ENCODE data around the gene PTPRC. TPM values are rescaled to one million over a fixed set of nuclear protein-coding genes. Genes with fewer than 3 reads are reported as not detected.

PTPRC gene
- total RNA-seq, 3 donors from 2014 or later (not counting 1 experiment from before 2014, with no cell fraction given), result 1,142 to 1,334 (median 1,200) TPM

GRCh38 chr1:198754670-198755069, 115.8 kb downstream of the PTPRC start:
- TF ChIP-seq CTCF (IDR thresholded peaks at IDR 0.05), result no peak
- Histone ChIP-seq H3K4me3 (ENCODE audit: low read length) (no peak overlapping the region), H3K27me3 (ENCODE audit: control insufficient read depth, insufficient read depth, low read length) (no peaks in the 10 kb centered on the region), H3K36me3 (ENCODE audit: control insufficient read depth, insufficient read depth, low read length) (peaks cover 85% of the 10 kb centered on the region), H3K9me3 (ENCODE audit: control insufficient read depth, insufficient read depth, low read length) (no peaks in the 10 kb centered on the region), H3K27ac (ENCODE audit: low read length) (no peak overlapping the region), H3K4me1 (ENCODE audit: control insufficient read depth, insufficient read depth, low read length) (no peaks in the 10 kb centered on the region)
- Mint-ChIP-seq H3K4me3 (no peak overlapping the region), H3K27ac (peak overlapping the region; percentile 67 to 89), H3K9me3 (no peaks in the 10 kb centered on the region), H3K4me1 (peaks cover 20 to 27% of the 10 kb centered on the region in 2 donors), H3K27me3 (ENCODE audit: low read depth in 2 of 2) (no peaks in the 10 kb centered on the region), H3K36me3 (peaks cover 43% of the 10 kb centered on the region)
- intact Hi-C loops (cut with micrococcal nuclease), result loop anchor here (5.0 kb wide), 4 partner anchors 33 to 972 kb away; no protein-coding TSS in a partner anchor
- no CpG with 5 or more reads among the region's 1 CpG for WGBS (ENCODE audit: insufficient coverage)
- DNase-seq, result no peak
- peak in 2 of 3 donors; percentile 12 to 25 for ATAC-seq

- no peak for DNase-seq
- TF ChIP-seq CTCF (IDR thresholded peaks at IDR 0.05), result no peak
- H3K4me3 Mint-ChIP-seq, result no peak overlapping the region
- Histone ChIP-seq H3K4me3 (ENCODE audit: low read length) (no peak overlapping the region), H3K27ac (ENCODE audit: low read length) (no peak overlapping the region), H3K36me3 (ENCODE audit: control insufficient read depth, insufficient read depth, low read length) (peaks cover 75% of the 10 kb centered on the region), H3K27me3 (ENCODE audit: control insufficient read depth, insufficient read depth, low read length) (no peaks in the 10 kb centered on the region), H3K4me1 (ENCODE audit: control insufficient read depth, insufficient read depth, low read length) (no peaks in the 10 kb centered on the region), H3K9me3 (ENCODE audit: control insufficient read depth, insufficient read depth, low read length) (no peaks in the 10 kb centered on the region)
- no peaks in the 10 kb centered on the region for H3K9me3 Mint-ChIP-seq
- intact Hi-C loops (cut with micrococcal nuclease), result loop anchor here (5.0 kb wide), 2 partner anchors 43 to 357 kb away; no protein-coding TSS in a partner anchor
- no peaks in the 10 kb centered on the region for H3K27me3 Mint-ChIP-seq (ENCODE audit: low read depth in 2 of 2)
- ATAC-seq, result no peak
- peaks cover 45% of the 10 kb centered on the region for H3K36me3 Mint-ChIP-seq
- peaks cover 25 to 34% of the 10 kb centered on the region in 2 donors for H3K4me1 Mint-ChIP-seq
- WGBS (ENCODE audit: insufficient coverage), result 82% methylated on average over 1 of the region's 2 CpGs
- peak overlapping the region; percentile 67 to 89 for H3K27ac Mint-ChIP-seq
Observed at GRCh38 chr1:198755715-198756114, 116.9 kb downstream of the PTPRC start.

DNA sequence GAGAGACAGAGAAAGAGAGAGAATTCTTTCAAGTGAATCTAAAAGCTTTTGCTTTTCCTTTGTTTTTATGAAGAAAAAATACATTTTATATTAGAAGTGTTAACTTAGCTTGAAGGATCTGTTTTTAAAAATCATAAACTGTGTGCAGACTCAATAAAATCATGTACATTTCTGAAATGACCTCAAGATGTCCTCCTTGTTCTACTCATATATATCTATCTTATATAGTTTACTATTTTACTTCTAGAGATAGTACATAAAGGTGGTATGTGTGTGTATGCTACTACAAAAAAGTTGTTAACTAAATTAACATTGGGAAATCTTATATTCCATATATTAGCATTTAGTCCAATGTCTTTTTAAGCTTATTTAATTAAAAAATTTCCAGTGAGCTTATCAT, 117.6 kb downstream of the PTPRC start:
- H3K27me3 Mint-ChIP-seq (ENCODE audit: low read depth in 2 of 2), result no peaks in the 10 kb centered on the region
- peak overlapping the region; percentile 67 to 89 for H3K27ac Mint-ChIP-seq
- H3K4me3 Mint-ChIP-seq, result no peak overlapping the region
- H3K27me3 ChIP-seq (ENCODE audit: control insufficient read depth, insufficient read depth, low read length), result no peaks in the 10 kb centered on the region
- intact Hi-C loops (cut with micrococcal nuclease), result loop anchor here (5.0 kb wide), 2 partner anchors 44 to 356 kb away; no protein-coding TSS in a partner anchor
- peaks cover 0 to 2% of the 10 kb centered on the region in 2 donors for H3K9me3 Mint-ChIP-seq
- peak; percentile 24 for TF ChIP-seq CTCF (IDR thresholded peaks at IDR 0.05)
- no peak overlapping the region for H3K27ac ChIP-seq (ENCODE audit: low read length)
- H3K9me3 ChIP-seq (ENCODE audit: control insufficient read depth, insufficient read depth, low read length), result no peaks in the 10 kb centered on the region
- H3K36me3 ChIP-seq (ENCODE audit: control insufficient read depth, insufficient read depth, low read length), result peaks cover 67% of the 10 kb centered on the region
- no peaks in the 10 kb centered on the region for H3K4me1 ChIP-seq (ENCODE audit: control insufficient read depth, insufficient read depth, low read length)
- peaks cover 41% of the 10 kb centered on the region for H3K36me3 Mint-ChIP-seq
- DNase-seq (peak in 1 of 2 donors; percentile 35), ATAC-seq (peak; percentile 49 to 79 (median 54))
- H3K4me3 ChIP-seq (ENCODE audit: low read length), result no peak overlapping the region
- peaks cover 26 to 34% of the 10 kb centered on the region in 2 donors for H3K4me1 Mint-ChIP-seq

All from natural killer cell (primary cell).